Smooth muscle cell (in vitro differentiated cells): ENCODE measurements around the gene USF1. TPM values are rescaled to one million over a fixed set of nuclear protein-coding genes. Genes with fewer than 3 reads are reported as not detected.
A peak's percentile ranks its signal among the peaks of the same experiment; 100 is the strongest.

Experiments used
- DNase-seq: peaks from one replicate; lab custom pipeline; 2025; ENCODE audit not compliant: unreplicated experiment; lab: John Stamatoyannopoulos, UW
- H2AFZ ChIP-seq: fragments of 200-600 bp; sonication (generic); 2 replicates; pipeline ENCODE4 v1.6.0; 2016; ENCODE audit warnings: antibody characterized with exemption, low read depth, mild to moderate bottlenecking
- H3F3A ChIP-seq: fragments of 200-600 bp; sonication (generic); 2 replicates; pipeline ENCODE4 v1.6.0; 2017; ENCODE audit warnings: antibody characterized with exemption, low read depth
- H3K27ac ChIP-seq: fragments of 200-600 bp; sonication (generic); 2 replicates; pipeline ENCODE4 v1.5.1; 2016; ENCODE audit warnings: low read depth, mild to moderate bottlenecking
- H3K27me3 ChIP-seq: fragments of 200-600 bp; sonication (generic); 2 replicates; pipeline ENCODE4 v1.6.1; 2016; ENCODE audit warnings: low read depth, mild to moderate bottlenecking
- H3K36me3 ChIP-seq: fragments of 200-600 bp; sonication (generic); 2 replicates; pipeline ENCODE4 v1.5.1; 2016; ENCODE audit warnings: low read depth
- H3K4me1 ChIP-seq: fragments of 200-600 bp; sonication (generic); 2 replicates; pipeline ENCODE4 v1.5.1; 2016; ENCODE audit warnings: low read depth
- H3K4me2 ChIP-seq: fragments of 200-600 bp; sonication (generic); 2 replicates; pipeline ENCODE4 v1.6.0; 2016; ENCODE audit warnings: mild to moderate bottlenecking
- H3K4me3 ChIP-seq: fragments of 200-600 bp; sonication (generic); 2 replicates; pipeline ENCODE4 v1.5.1; 2016; ENCODE audit warnings: mild to moderate bottlenecking
- H3K79me2 ChIP-seq: fragments of 200-600 bp; sonication (generic); 2 replicates; pipeline ENCODE4 v1.6.0; 2016; ENCODE audit warnings: low read depth, mild to moderate bottlenecking
- H3K9ac ChIP-seq: fragments of 200-600 bp; sonication (generic); 2 replicates; pipeline ENCODE4 v1.6.0; 2016; ENCODE audit warnings: low read depth
- H3K9me3 ChIP-seq: fragments of 200-600 bp; sonication (generic); replicated peaks from 2 replicates; pipeline ENCODE4 v1.5.1; 2016; ENCODE audit warnings: low read depth
- H4K20me1 ChIP-seq: fragments of 200-600 bp; sonication (generic); 2 replicates; pipeline ENCODE4 v1.6.0; 2016; ENCODE audit warnings: low read depth
- CTCF ChIP-seq: fragments of 200-600 bp; sonication (generic); IDR thresholded peaks from 2 replicates; pipeline ENCODE4 v1.5.1; 2017; ENCODE audit warnings: borderline replicate concordance, mild to moderate bottlenecking, antibody characterized with exemption; ENCODE audit not compliant: insufficient read depth, poor library complexity, severe bottlenecking
- WGBS: methylation state at CpG from one replicate; pipeline ENCODE4 v1.1.7; 2016; ENCODE audit warnings: low lambda C conversion rate; 5-methylcytosine and 5-hydroxymethylcytosine counted together
- polyA plus RNA-seq: library from polyadenylated mRNA; unstranded; fragments of >200 nt; fragmentation: Nextera tagmentation; extraction: Ambion mirVana; gene quantifications from 2 replicates; pipeline ENCODE4 v1.2.1, GENCODE V29; 2016
- total RNA-seq: library from RNA; depleted of rRNA; stranded (reverse); fragments of >200 nt; gene quantifications from 2 replicates; pipeline ENCODE4 v1.2.3, GENCODE V29; 2014

Gene USF1
- total and polyA plus RNA-seq, 2 experiments from 2014 or later = 20.0 to 47.0 TPM

GRCh38 chr1:161086457-161086856 is 40.7 kb upstream of the USF1 start:
- Histone ChIP-seq H3K4me3 (no peak overlapping the region), H2AFZ (no peak overlapping the region), H3F3A (peaks cover 17% of the 10 kb centered on the region), H3K4me1 (peaks cover 22% of the 10 kb centered on the region), H3K27me3 (no peaks in the 10 kb centered on the region), H3K36me3 (no peaks in the 10 kb centered on the region), H3K9me3 (no peaks in the 10 kb centered on the region), H3K27ac (peak overlapping the region; percentile 96), H3K9ac (peak overlapping the region; percentile 85), H3K79me2 (no peaks in the 10 kb centered on the region), H4K20me1 (no peaks in the 10 kb centered on the region), H3K4me2 (peak overlapping the region; percentile 80)
- no peak for DNase-seq
- TF ChIP-seq CTCF = no peak
- 48% methylated on average over 4 of the region's 4 CpGs for WGBS

- no peak for DNase-seq
- Histone ChIP-seq H3K9ac (peak overlapping the region; percentile 85), H3F3A (peaks cover 26% of the 10 kb centered on the region), H3K4me1 (peaks cover 33% of the 10 kb centered on the region), H3K4me2 (peak overlapping the region; percentile 76), H3K27ac (peak overlapping the region; percentile 96), H4K20me1 (no peaks in the 10 kb centered on the region), H3K4me3 (no peak overlapping the region), H3K79me2 (no peaks in the 10 kb centered on the region), H3K36me3 (no peaks in the 10 kb centered on the region), H3K27me3 (no peaks in the 10 kb centered on the region), H3K9me3 (no peaks in the 10 kb centered on the region), H2AFZ (no peak overlapping the region)
- TF ChIP-seq CTCF = no peak
- WGBS = 4% methylated on average over 2 of the region's 2 CpGs
Observed at GRCh38 chr1:161085165-161085564, 39.4 kb upstream of the USF1 start.

- Histone ChIP-seq H3K4me2 (peak overlapping the region; percentile 76), H4K20me1 (no peaks in the 10 kb centered on the region), H3K79me2 (no peaks in the 10 kb centered on the region), H3K27me3 (no peaks in the 10 kb centered on the region), H3K9me3 (no peaks in the 10 kb centered on the region), H2AFZ (no peak overlapping the region), H3K9ac (peak overlapping the region; percentile 85), H3K4me1 (peaks cover 34% of the 10 kb centered on the region), H3K27ac (peak overlapping the region; percentile 96), H3K4me3 (no peak overlapping the region), H3K36me3 (no peaks in the 10 kb centered on the region), H3F3A (peaks cover 31% of the 10 kb centered on the region)
- no peak for DNase-seq
- WGBS = 17% methylated on average over 1 of the region's 1 CpG
- no peak for TF ChIP-seq CTCF
Observed at GRCh38 chr1:161084597-161084988, 38.8 kb upstream of the USF1 start.
